Measurements from ENCODE around the gene PCDHGC3. TPM values are rescaled to one million over a fixed set of nuclear protein-coding genes. Genes with fewer than 3 reads are reported as not detected.
A peak's percentile ranks its signal among the peaks of the same experiment; 100 is the strongest.

The PCDHGC3 gene
- total RNA-seq, 1 donor from 2014 or later: 23.6 TPM

- DNase-seq (ENCODE audit: low read depth): no peak
Measured at GRCh38 chr5:141485321-141486055, 9.7 kb downstream of the PCDHGC3 start.

- no peak for DNase-seq (ENCODE audit: low read depth)
Measured at GRCh38 chr5:141486091-141486490, 10.3 kb downstream of the PCDHGC3 start.

GRCh38 chr5:141487131-141487530, 11.4 kb downstream of the PCDHGC3 start:
- no peak for DNase-seq (ENCODE audit: low read depth)

GRCh38 chr5:141488591-141489561, 13.1 kb downstream of the PCDHGC3 start, which contains the start of gene PCDHGC5:
TSS of gene PCDHGC5 (plus strand) at chr5:141489081. CDS start at chr5:141489241, 160 bp downstream.
- DNase-seq (ENCODE audit: low read depth): peak; percentile 26

- DNase-seq (ENCODE audit: low read depth): no peak
Measured at GRCh38 chr5:141489841-141490240, 14.1 kb downstream of the PCDHGC3 start.

GRCh38 chr5:141490271-141490670, 14.5 kb downstream of the PCDHGC3 start:
- no peak for DNase-seq (ENCODE audit: low read depth)

GRCh38 chr5:141490771-141491170, 15.0 kb downstream of the PCDHGC3 start:
- no peak for DNase-seq (ENCODE audit: low read depth)

GRCh38 chr5:141491323-141492167, 15.8 kb downstream of the PCDHGC3 start:
- DNase-seq (ENCODE audit: low read depth): no peak

GRCh38 chr5:141492168-141492885, 16.6 kb downstream of the PCDHGC3 start:
- no peak for DNase-seq (ENCODE audit: low read depth)

- no peak for DNase-seq (ENCODE audit: low read depth)
Measured at GRCh38 chr5:141493500-141494422, 18.0 kb downstream of the PCDHGC3 start.

- DNase-seq (ENCODE audit: low read depth): no peak
Measured at GRCh38 chr5:141494761-141495452, 19.1 kb downstream of the PCDHGC3 start.

- no peak for DNase-seq (ENCODE audit: low read depth)
Measured at GRCh38 chr5:141495453-141495811, 19.7 kb downstream of the PCDHGC3 start.

GRCh38 chr5:141496038-141496437, 20.3 kb downstream of the PCDHGC3 start:
- no peak for DNase-seq (ENCODE audit: low read depth)

GRCh38 chr5:141501761-141502160, 26.0 kb downstream of the PCDHGC3 start:
- no peak for DNase-seq (ENCODE audit: low read depth)

- DNase-seq (ENCODE audit: low read depth): no peak
Measured at GRCh38 chr5:141503681-141504080, 27.9 kb downstream of the PCDHGC3 start.

GRCh38 chr5:141504216-141504615, 28.4 kb downstream of the PCDHGC3 start:
- no peak for DNase-seq (ENCODE audit: low read depth)

GRCh38 chr5:141506381-141507155, 30.8 kb downstream of the PCDHGC3 start:
- no peak for DNase-seq (ENCODE audit: low read depth)

GRCh38 chr5:141507387-141508091, 31.8 kb downstream of the PCDHGC3 start:
- DNase-seq (ENCODE audit: low read depth): no peak

Measured in renal cortical epithelial cell (primary cell).